OCI-LY7 (cell line): ENCODE results near the gene RAD23A. TPM values are rescaled to one million over a fixed set of nuclear protein-coding genes. Genes with fewer than 3 reads are reported as not detected.
"Not testable (repeated sequence)": the region's sequence is repeated elsewhere in the genome, so short reads cannot be mapped to it uniquely, and the experiment has no call there.

Source experiments
- BruUV-seq: library from RNA; stranded (reverse); fragments of 400-500 nt; replicated peaks from 2 replicates; lab custom pipeline; 2021; lab: Mats Ljungman, UMichigan
- CTCF ChIA-PET: fragments of 300-600 bp; sonication (Branson Sonifier 250); formaldehyde crosslinking; loops from one replicate; lab custom pipeline; 2022; ENCODE audit warnings: antibody characterized with exemption; ENCODE audit not compliant: unreplicated experiment; lab: Charles Lee
- POLR2A ChIA-PET: fragments of 300-600 bp; sonication (Branson Sonifier 250); formaldehyde crosslinking; loops from one replicate; lab custom pipeline; 2022; ENCODE audit warnings: antibody characterized with exemption; lab: Charles Lee
- DNase-seq: peaks from one replicate; pipeline ENCODE4 v3.0.0-alpha.2; 2015; ENCODE audit warnings: low spot score
- H2AFZ ChIP-seq: fragments of 200-600 bp; sonication (generic), shearing (Covaris generic); 2 replicates; pipeline ENCODE4 v1.6.1; 2014; ENCODE audit warnings: mild to moderate bottlenecking, antibody characterized with exemption, low read length, moderate library complexity
- H3K27ac ChIP-seq: fragments of 200-600 bp; sonication (generic); 2 replicates; pipeline ENCODE4 v1.5.1; 2014; ENCODE audit warnings: mixed run types, low read depth, mild to moderate bottlenecking, moderate library complexity, low read length, inconsistent platforms; ENCODE audit not compliant: poor library complexity, severe bottlenecking
- H3K36me3 ChIP-seq: fragments of 200-600 bp; sonication (generic); 2 replicates; pipeline ENCODE4 v1.6.1; 2014; ENCODE audit warnings: mild to moderate bottlenecking, antibody characterized with exemption, low read length, moderate library complexity, mixed read lengths; ENCODE audit not compliant: insufficient read depth
- H3K4me1 ChIP-seq: fragments of 200-600 bp; sonication (generic); 2 replicates; pipeline ENCODE4 v1.5.1; 2014; ENCODE audit warnings: mild to moderate bottlenecking, low read length; ENCODE audit not compliant: insufficient read depth, poor library complexity, severe bottlenecking
- H3K4me2 ChIP-seq: fragments of 200-600 bp; sonication (generic); 2 replicates; pipeline ENCODE4 v1.6.1; 2014; ENCODE audit warnings: mild to moderate bottlenecking, low read length
- H3K4me3 ChIP-seq: fragments of 200-600 bp; sonication (generic); 2 replicates; pipeline ENCODE4 v1.5.1; 2014; ENCODE audit warnings: mild to moderate bottlenecking, low read depth, low read length; ENCODE audit not compliant: poor library complexity, severe bottlenecking
- H3K79me2 ChIP-seq: fragments of 200-600 bp; sonication (generic); 2 replicates; pipeline ENCODE4 v1.6.1; 2016; ENCODE audit warnings: low read depth, mild to moderate bottlenecking, low read length, moderate library complexity, mixed read lengths; ENCODE audit not compliant: insufficient read depth
- H3K9me2 ChIP-seq: fragments of 200-600 bp; sonication (generic); 2 replicates; pipeline ENCODE4 v1.6.1; 2016; ENCODE audit warnings: mild to moderate bottlenecking, low read length, mixed read lengths; ENCODE audit not compliant: insufficient read depth
- H3K9me3 ChIP-seq: fragments of 200-600 bp; sonication (generic); 2 replicates; pipeline ENCODE4 v1.6.1; 2014; ENCODE audit warnings: mild to moderate bottlenecking, mixed run types, low read length, mixed read lengths
- H4K20me1 ChIP-seq: fragments of 200-600 bp; sonication (generic); 2 replicates; pipeline ENCODE4 v1.6.1; 2014; ENCODE audit warnings: mild to moderate bottlenecking, antibody characterized with exemption, low read length, moderate library complexity, mixed read lengths; ENCODE audit not compliant: insufficient read depth
- EZH2phosphoT487 ChIP-seq: fragments of 200-600 bp; sonication (generic); IDR thresholded peaks from 2 replicates; pipeline ENCODE4 v1.6.1; 2018; ENCODE audit warnings: low read depth, borderline replicate concordance, mild to moderate bottlenecking, mixed run types, antibody characterized with exemption, low read length, moderate library complexity, mixed read lengths
- intact Hi-C: fragments of 100-400 bp; cut with micrococcal nuclease; formaldehyde crosslinking; loops from one replicate; pipeline ENCODE4 v1.10.0; 2022; ENCODE audit not compliant: unreplicated experiment
- total RNA-seq, 2 experiments: library from RNA; depleted of rRNA in 1 of 2; stranded (reverse); fragments of >200 nt in 1 of 2; shearing (Covaris generic) in 1 of 2; gene quantifications; 2 replicates each; pipeline ENCODE4 v1.2.3, GENCODE V29; 2014 to 2022
- TF ChIP-seq, protein P1 (sequence below): fragments of 200-600 bp; sonication (generic); conservative IDR thresholded peaks from 2 replicates; pipeline ENCODE4 v1.5.1; 2014; ENCODE audit warnings: mild to moderate bottlenecking, antibody characterized with exemption, low read length, moderate library complexity, mixed read lengths

Gene RAD23A
- total RNA-seq, 2 experiments from 2014 or later, result 171 to 237 TPM

- no peak for DNase-seq
- H3K4me3 ChIP-seq, result no peak overlapping the region
- no peaks in the 10 kb centered on the region for H3K9me3 ChIP-seq
- TF ChIP-seq, protein P1, sequence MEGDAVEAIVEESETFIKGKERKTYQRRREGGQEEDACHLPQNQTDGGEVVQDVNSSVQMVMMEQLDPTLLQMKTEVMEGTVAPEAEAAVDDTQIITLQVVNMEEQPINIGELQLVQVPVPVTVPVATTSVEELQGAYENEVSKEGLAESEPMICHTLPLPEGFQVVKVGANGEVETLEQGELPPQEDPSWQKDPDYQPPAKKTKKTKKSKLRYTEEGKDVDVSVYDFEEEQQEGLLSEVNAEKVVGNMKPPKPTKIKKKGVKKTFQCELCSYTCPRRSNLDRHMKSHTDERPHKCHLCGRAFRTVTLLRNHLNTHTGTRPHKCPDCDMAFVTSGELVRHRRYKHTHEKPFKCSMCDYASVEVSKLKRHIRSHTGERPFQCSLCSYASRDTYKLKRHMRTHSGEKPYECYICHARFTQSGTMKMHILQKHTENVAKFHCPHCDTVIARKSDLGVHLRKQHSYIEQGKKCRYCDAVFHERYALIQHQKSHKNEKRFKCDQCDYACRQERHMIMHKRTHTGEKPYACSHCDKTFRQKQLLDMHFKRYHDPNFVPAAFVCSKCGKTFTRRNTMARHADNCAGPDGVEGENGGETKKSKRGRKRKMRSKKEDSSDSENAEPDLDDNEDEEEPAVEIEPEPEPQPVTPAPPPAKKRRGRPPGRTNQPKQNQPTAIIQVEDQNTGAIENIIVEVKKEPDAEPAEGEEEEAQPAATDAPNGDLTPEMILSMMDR, result no peak
- no peak for TF ChIP-seq EZH2phosphoT487
- no TSS peak for BruUV-seq
- no peak overlapping the region for H2AFZ ChIP-seq
- no peaks in the 10 kb centered on the region for H3K9me2 ChIP-seq
- intact Hi-C loops, result loop anchor here (5.0 kb wide), 1 partner anchor 288 kb away; no protein-coding TSS in a partner anchor
- ChIA-PET POLR2A (no interaction called here), CTCF (interaction anchor here (0.5 to 3.4 kb wide), 3 partner anchors 9 to 1014 kb away, joined by 3 to 11 read pairs (median 4); no protein-coding TSS in a partner anchor)
- no peak overlapping the region for H3K4me2 ChIP-seq
- no peaks in the 10 kb centered on the region for H3K36me3 ChIP-seq
- H3K4me1 ChIP-seq, result no peaks in the 10 kb centered on the region
- no peaks in the 10 kb centered on the region for H3K79me2 ChIP-seq
- H3K27ac ChIP-seq, result no peak overlapping the region
- no peaks in the 10 kb centered on the region for H4K20me1 ChIP-seq
Observed at GRCh38 chr19:12974301-12975220, 28.9 kb downstream of the RAD23A start.

GRCh38 chr19:12975221-12975741 lies 29.6 kb downstream of the RAD23A start:
- no peaks in the 10 kb centered on the region for H3K9me3 ChIP-seq
- no peaks in the 10 kb centered on the region for H3K79me2 ChIP-seq
- no peak overlapping the region for H2AFZ ChIP-seq
- DNase-seq, result no peak
- H3K27ac ChIP-seq, result no peak overlapping the region
- no peaks in the 10 kb centered on the region for H3K4me1 ChIP-seq
- CTCF ChIA-PET, result interaction anchor here (0.5 to 3.4 kb wide), 2 partner anchors 10 to 14 kb away, joined by 3 to 11 read pairs; no protein-coding TSS in a partner anchor
- POLR2A ChIA-PET, result no interaction called here
- H3K4me2 ChIP-seq, result no peak overlapping the region
- H3K4me3 ChIP-seq, result no peak overlapping the region
- intact Hi-C loops, result loop anchor here (5.0 kb wide), 1 partner anchor 287 kb away; no protein-coding TSS in a partner anchor
- H3K36me3 ChIP-seq, result no peaks in the 10 kb centered on the region
- BruUV-seq, result no TSS peak
- no peaks in the 10 kb centered on the region for H4K20me1 ChIP-seq
- H3K9me2 ChIP-seq, result no peaks in the 10 kb centered on the region
- TF ChIP-seq, protein P1, result no peak

DNA sequence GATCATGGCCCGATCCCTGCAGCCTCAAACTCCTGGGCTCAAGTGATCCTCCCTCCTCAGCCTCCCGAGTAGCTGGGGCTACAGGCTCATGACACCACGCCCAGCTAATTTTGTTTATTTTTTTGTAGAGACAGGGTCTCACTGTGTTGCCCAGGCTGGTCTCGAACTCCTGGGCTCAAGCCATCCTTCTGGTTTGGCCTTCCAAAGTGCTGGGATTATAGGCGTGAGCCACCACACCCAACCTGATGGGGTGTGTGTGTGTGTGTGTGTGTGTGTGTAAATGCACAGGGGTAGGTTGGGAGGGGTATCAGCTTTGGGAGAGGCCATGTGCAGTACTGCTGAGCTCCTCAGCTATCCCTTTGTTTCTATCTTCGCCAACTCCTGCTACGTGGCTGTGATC lies 30.4 kb downstream of the RAD23A start:
- ChIA-PET CTCF (interaction anchor here (3.4 kb wide), 1 partner anchor 11 kb away, joined by 11 read pairs; no protein-coding TSS in a partner anchor), POLR2A (interaction anchor here (1.6 kb wide), 1 partner anchor 119 kb away, joined by 8 read pairs; no protein-coding TSS in a partner anchor)
- not testable (repeated sequence) for H3K79me2 ChIP-seq, BruUV-seq, H3K9me2 ChIP-seq, H4K20me1 ChIP-seq, DNase-seq, H3K4me3 ChIP-seq, H3K4me2 ChIP-seq, H2AFZ ChIP-seq, H3K9me3 ChIP-seq, H3K36me3 ChIP-seq, H3K4me1 ChIP-seq, H3K27ac ChIP-seq
- intact Hi-C loops, result loop anchor here (5.0 kb wide), 1 partner anchor 286 kb away; no protein-coding TSS in a partner anchor
